RWPE2 (cell line): ENCODE results near the gene MSI2.

Experiments used
- ATAC-seq: fragments of 200-7000 bp; cut with Tn5 transposase; 3 replicates; pipeline ENCODE4 v1.9.1; 2021; ENCODE audit warnings: low read depth
- DNase-seq: peaks from one replicate; pipeline ENCODE4 v3.0.0-alpha.2; 2020; ENCODE audit warnings: low spot score
- H3K27ac ChIP-seq: fragments of 450-650 bp; 2 replicates; pipeline ENCODE4 v1.5.1; 2017; ENCODE audit warnings: mild to moderate bottlenecking; ENCODE audit not compliant: poor library complexity, severe bottlenecking
- H3K27me3 ChIP-seq: fragments of 250-450 bp; sonication (Bioruptor Pico); 2 replicates; pipeline ENCODE4 v1.5.1; 2021; ENCODE audit warnings: mild to moderate bottlenecking, moderate library complexity; ENCODE audit not compliant: insufficient read depth, poor library complexity, severe bottlenecking
- H3K36me3 ChIP-seq: fragments of 250-450 bp; sonication (Bioruptor Pico); 2 replicates; pipeline ENCODE4 v1.5.1; 2020; ENCODE audit warnings: low read depth, mild to moderate bottlenecking, moderate library complexity
- H3K4me1 ChIP-seq: fragments of 250-450 bp; sonication (Bioruptor Pico); 2 replicates; pipeline ENCODE4 v1.5.1; 2021; ENCODE audit warnings: mild to moderate bottlenecking, moderate library complexity; ENCODE audit not compliant: insufficient read depth, poor library complexity, severe bottlenecking
- H3K4me3 ChIP-seq: fragments of 250-450 bp; sonication (Bioruptor Pico); 2 replicates; pipeline ENCODE4 v1.5.1; 2021; ENCODE audit warnings: mild to moderate bottlenecking, moderate library complexity; ENCODE audit not compliant: severe bottlenecking
- H3K9me3 ChIP-seq: fragments of 250-450 bp; sonication (Bioruptor Pico); 2 replicates; pipeline ENCODE4 v1.5.1; 2021; ENCODE audit warnings: mild to moderate bottlenecking, moderate library complexity; ENCODE audit not compliant: severe bottlenecking
- TF ChIP-seq, protein P1 (sequence below): fragments of 450-650 bp; IDR thresholded peaks from one replicate; pipeline ENCODE4 v1.5.1; 2017; ENCODE audit warnings: mild to moderate bottlenecking, moderate library complexity; ENCODE audit not compliant: poor library complexity, severe bottlenecking

The MSI2 gene

DNA sequence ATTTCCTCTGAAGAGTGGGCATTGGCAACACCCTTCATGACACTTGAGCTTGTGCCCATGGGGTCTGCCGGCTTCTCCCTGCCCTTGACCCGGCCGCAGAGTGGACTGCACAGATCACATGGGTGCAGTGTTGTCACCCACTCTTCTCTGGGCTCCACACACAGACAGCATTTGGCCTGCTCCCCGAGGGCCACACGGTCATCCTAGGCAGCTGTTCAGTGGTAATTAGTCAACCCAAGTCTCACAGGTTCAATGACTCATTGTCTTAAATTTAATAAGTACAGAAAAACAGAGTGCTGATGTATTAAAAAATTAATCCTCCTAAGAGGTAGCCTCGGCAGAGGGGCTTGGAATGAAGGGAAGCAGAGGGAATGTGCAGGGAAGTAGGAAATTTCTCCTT lies 204.8 kb downstream of the MSI2 start:
- Histone ChIP-seq H3K27me3 (no peaks in the 10 kb centered on the region), H3K27ac (no peak overlapping the region), H3K36me3 (no peaks in the 10 kb centered on the region), H3K4me3 (no peak overlapping the region), H3K9me3 (no peaks in the 10 kb centered on the region), H3K4me1 (peaks cover 6% of the 10 kb centered on the region)
- ATAC-seq (no peak), DNase-seq (no peak)
- TF ChIP-seq, protein P1, sequence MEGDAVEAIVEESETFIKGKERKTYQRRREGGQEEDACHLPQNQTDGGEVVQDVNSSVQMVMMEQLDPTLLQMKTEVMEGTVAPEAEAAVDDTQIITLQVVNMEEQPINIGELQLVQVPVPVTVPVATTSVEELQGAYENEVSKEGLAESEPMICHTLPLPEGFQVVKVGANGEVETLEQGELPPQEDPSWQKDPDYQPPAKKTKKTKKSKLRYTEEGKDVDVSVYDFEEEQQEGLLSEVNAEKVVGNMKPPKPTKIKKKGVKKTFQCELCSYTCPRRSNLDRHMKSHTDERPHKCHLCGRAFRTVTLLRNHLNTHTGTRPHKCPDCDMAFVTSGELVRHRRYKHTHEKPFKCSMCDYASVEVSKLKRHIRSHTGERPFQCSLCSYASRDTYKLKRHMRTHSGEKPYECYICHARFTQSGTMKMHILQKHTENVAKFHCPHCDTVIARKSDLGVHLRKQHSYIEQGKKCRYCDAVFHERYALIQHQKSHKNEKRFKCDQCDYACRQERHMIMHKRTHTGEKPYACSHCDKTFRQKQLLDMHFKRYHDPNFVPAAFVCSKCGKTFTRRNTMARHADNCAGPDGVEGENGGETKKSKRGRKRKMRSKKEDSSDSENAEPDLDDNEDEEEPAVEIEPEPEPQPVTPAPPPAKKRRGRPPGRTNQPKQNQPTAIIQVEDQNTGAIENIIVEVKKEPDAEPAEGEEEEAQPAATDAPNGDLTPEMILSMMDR = no peak

DNA sequence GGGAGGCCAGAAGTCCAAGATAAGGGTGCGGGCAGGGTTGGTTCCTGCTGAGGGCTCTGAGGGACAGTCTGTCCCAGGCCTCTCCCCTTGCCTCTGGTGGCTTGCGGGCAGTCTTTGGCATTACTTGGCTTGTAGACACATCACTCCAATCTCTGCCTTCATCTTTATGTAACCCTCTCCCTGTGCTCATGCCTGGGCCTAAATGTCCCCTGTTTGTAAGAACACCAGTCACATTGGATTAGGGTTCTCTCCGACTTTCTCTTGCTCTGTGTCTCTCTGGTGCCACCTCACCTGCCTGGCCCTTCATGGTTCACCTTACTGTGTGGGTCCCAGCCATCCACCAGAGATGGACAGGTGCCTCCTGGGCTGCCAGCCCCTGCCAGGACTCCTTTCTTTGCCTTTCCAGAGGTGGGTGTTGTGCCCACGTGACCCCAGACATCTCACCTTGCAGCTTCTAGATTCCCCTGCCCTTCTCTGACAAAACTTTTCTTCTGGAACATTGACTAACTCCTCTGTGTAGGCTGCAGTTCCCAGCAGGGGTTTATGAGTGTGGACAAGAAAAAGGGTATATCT lies 205.8 kb downstream of the MSI2 start:
- peaks cover 6% of the 10 kb centered on the region for H3K4me1 ChIP-seq
- no peaks in the 10 kb centered on the region for H3K9me3 ChIP-seq
- no peak overlapping the region for H3K27ac ChIP-seq
- H3K27me3 ChIP-seq = no peaks in the 10 kb centered on the region
- ATAC-seq = no peak
- H3K4me3 ChIP-seq = no peak overlapping the region
- DNase-seq = no peak
- H3K36me3 ChIP-seq = no peaks in the 10 kb centered on the region
- TF ChIP-seq, protein P1 = no peak

DNA sequence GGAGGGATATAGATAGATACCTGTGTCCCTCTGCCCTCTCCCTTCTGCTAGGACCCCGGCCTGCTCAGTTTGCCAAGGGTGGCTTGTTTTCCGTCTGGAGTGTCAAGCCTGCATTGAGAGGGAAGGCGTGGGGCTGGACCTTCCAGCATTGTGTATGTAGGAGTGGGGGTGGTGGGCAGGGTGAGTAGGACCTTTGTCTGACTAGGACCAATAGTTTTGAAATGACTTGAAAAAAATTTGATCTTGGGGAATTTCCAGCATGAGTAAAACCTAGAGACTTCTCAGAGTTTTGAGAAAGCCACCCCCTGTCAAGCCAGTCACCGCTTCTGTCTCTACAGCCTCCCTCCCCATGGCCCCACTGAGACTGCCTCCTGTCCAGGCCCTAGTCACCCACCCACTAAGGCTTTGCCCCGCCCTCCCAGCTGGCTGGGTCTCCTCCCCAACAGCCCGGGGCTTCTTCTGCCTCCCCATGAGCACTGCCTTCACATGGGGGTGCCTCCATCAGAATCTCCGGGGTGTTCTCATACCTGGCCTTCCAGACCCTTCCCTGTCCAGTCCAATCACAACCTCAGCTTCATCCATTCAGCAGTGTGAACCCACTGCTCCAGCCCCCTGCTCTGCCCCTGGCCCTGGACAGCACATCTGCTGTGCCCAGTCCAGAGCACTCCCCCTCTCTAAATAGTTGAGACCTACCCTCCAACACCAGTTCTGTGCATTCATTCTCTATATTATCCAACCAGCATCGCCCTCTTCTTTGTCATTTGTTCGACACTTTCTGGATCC lies 207.0 kb downstream of the MSI2 start:
- no peaks in the 10 kb centered on the region for H3K27me3 ChIP-seq
- H3K4me3 ChIP-seq = no peak overlapping the region
- H3K4me1 ChIP-seq = peaks cover 6% of the 10 kb centered on the region
- DNase-seq = no peak
- no peak overlapping the region for H3K27ac ChIP-seq
- H3K9me3 ChIP-seq = no peaks in the 10 kb centered on the region
- TF ChIP-seq, protein P1 = no peak
- ATAC-seq = peak; percentile 73
- no peaks in the 10 kb centered on the region for H3K36me3 ChIP-seq

DNA sequence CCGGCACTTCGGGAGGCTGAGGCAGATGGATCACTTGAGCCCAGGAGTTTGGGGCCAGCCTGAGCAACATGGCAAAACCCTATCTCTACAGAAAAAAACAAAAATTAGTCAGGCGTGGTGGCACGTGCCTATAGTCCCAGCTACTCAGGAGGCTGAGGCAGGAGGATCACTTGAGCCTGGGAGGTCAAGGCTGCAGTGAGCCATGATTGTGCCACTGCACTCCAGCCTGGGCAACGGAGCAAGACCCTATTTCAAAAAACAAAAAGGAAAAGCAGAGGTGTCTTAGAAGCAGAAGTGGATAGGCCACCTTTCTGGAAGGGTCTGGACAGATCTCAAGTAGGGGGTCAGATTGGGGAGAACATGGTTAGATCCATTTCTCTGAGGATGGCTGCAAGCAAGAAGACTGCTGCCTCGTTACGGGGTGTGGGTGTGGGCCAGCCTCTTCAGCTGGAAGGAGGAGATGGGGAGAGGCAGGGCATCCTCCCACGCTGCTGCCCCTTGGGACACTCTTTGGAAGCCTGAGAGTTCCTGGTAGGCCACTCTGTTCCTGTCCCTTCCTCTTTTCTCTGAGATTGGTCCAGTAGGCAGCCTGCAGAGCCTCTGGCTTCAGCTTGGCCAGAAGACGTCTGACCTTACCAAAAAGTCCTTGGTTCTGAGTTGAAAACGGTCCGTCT lies 208.0 kb downstream of the MSI2 start:
- Histone ChIP-seq H3K9me3 (no peaks in the 10 kb centered on the region), H3K27me3 (no peaks in the 10 kb centered on the region), H3K36me3 (no peaks in the 10 kb centered on the region), H3K4me3 (no peak overlapping the region), H3K27ac (no peak overlapping the region), H3K4me1 (peaks cover 6% of the 10 kb centered on the region)
- TF ChIP-seq, protein P1 = no peak
- no peak for DNase-seq
- no peak for ATAC-seq

DNA sequence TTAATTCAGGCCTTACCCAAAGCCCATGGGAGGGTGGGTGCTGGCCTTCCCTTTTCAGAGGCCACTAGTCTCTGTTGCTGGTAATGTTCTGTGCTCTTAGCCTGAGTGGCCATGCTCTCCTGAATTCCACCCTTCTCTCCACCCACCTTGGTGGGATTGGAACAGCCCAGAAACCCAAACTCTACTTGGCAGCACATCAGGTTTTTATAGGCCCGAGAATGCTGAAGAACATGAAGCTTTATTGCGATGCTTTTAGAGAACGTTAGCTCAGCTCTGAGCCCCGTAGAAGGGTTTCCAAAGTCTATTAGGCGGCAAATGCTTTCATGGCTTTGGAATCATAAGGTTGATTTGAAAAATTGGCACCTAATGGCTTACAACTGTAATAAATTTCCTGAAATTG lies 209.3 kb downstream of the MSI2 start:
- no peak overlapping the region for H3K4me3 ChIP-seq
- DNase-seq = no peak
- TF ChIP-seq, protein P1 = no peak
- peaks cover 6% of the 10 kb centered on the region for H3K4me1 ChIP-seq
- no peak for ATAC-seq
- H3K36me3 ChIP-seq = no peaks in the 10 kb centered on the region
- H3K27ac ChIP-seq = no peak overlapping the region
- no peaks in the 10 kb centered on the region for H3K9me3 ChIP-seq
- H3K27me3 ChIP-seq = no peaks in the 10 kb centered on the region
